Spleen (tissue), 11 donors: Measurements from ENCODE around the gene FHL2. TPM values are rescaled to one million over a fixed set of nuclear protein-coding genes. Genes with fewer than 3 reads are reported as not detected.

Experiments used
- DNase-seq: peaks from one replicate; pipeline ENCODE4 v3.0.0-alpha.2; 2020
- H3K27ac ChIP-seq, 8 donors: fragments of 200-600 bp; sonication (generic) in 7 of 8; 1 replicate in 4 of 8; 2 replicates in 4 of 8; pipeline versions ENCODE4 v1.5.0 to v1.8.0; 2016 to 2021; ENCODE audit warnings: inconsistent platforms in 4 of 8, mild to moderate bottlenecking in 4 of 8, moderate library complexity in 1 of 8
- H3K27me3 ChIP-seq, 7 donors: fragments of 200-600 bp; sonication (generic) in 6 of 7; replicated peaks in 1 of 7; 1 replicate in 4 of 7; 2 replicates in 3 of 7; pipeline versions ENCODE4 v1.5.0 to v1.8.0; 2016 to 2021; ENCODE audit warnings: inconsistent platforms in 3 of 7, mild to moderate bottlenecking in 1 of 7
- H3K36me3 ChIP-seq, 6 donors: fragments of 200-600 bp; sonication (generic) in 5 of 6; 1 replicate in 4 of 6; 2 replicates in 2 of 6; pipeline versions ENCODE4 v1.5.0 to v1.8.0; 2016 to 2021; ENCODE audit warnings: inconsistent platforms in 2 of 6
- H3K4me1 ChIP-seq, 6 donors: fragments of 200-600 bp; sonication (generic) in 5 of 6; 1 replicate in 3 of 6; 2 replicates in 3 of 6; pipeline versions ENCODE4 v1.5.0 to v1.8.0; 2016 to 2021; ENCODE audit warnings: inconsistent platforms in 3 of 6
- H3K4me3 ChIP-seq, 8 donors: fragments of 200-600 bp; sonication (generic) in 7 of 8; 1 replicate in 4 of 8; 2 replicates in 4 of 8; pipeline versions ENCODE4 v1.5.0 to v1.8.0; 2016 to 2021; ENCODE audit warnings: inconsistent platforms in 4 of 8, mild to moderate bottlenecking in 4 of 8, moderate library complexity in 2 of 8
- H3K9me3 ChIP-seq, 8 donors: fragments of 200-600 bp; sonication (generic) in 7 of 8; 1 replicate in 4 of 8; 2 replicates in 4 of 8; pipeline versions ENCODE4 v1.5.0 to v1.8.0; 2016 to 2021; ENCODE audit warnings: inconsistent platforms in 4 of 8
- POLR2A ChIP-seq, 3 donors: fragments of 450-650 bp; IDR thresholded peaks; one replicate each; pipeline ENCODE4 v1.5.1; 2017; ENCODE audit warnings: antibody characterized with exemption in 3 of 3, mild to moderate bottlenecking in 1 of 3
- POLR2AphosphoS5 ChIP-seq, 3 donors: sonication (generic); formaldehyde crosslinking; IDR thresholded peaks; one replicate each; pipeline ENCODE4 v1.5.1; 2017; ENCODE audit warnings: antibody characterized with exemption in 3 of 3
- WGBS, 5 donors: extraction: QIAGEN DNeasy Blood & Tissue Kit in 3 of 5; methylation state at CpG; one replicate each; pipeline versions ENCODE4 v1.1.5 to v1.1.7; 2013 to 2018; 5-methylcytosine and 5-hydroxymethylcytosine counted together
- intact Hi-C: fragments of 100-400 bp; cut with DNase I; formaldehyde crosslinking; loops from one replicate; pipeline ENCODE4 v1.15.0; 2023; ENCODE audit warnings: low total_unique reads
- polyA plus RNA-seq, 3 donors: library from polyadenylated mRNA; stranded (reverse); fragments of 200-250 nt; gene quantifications; one replicate each; pipeline ENCODE4 v1.2.1, GENCODE V29; 2013
- total RNA-seq, 7 donors: library from RNA; depleted of rRNA in 3 of 7; stranded (reverse); fragments of >200 nt in 3 of 7; fragmentation: NEBNext Ultra II Directional in 4 of 7; extraction: Animal tissue kit (Norgen Biotek cat#: 25700) in 4 of 7; gene quantifications; one replicate each; pipeline versions ENCODE4 v1.1.0 to v1.2.1, GENCODE V29; 2016 to 2021
- TF ChIP-seq, protein P1 (sequence below), 11 experiments: fragments of 200-600 bp in 7 of 11; fragments of 450-650 bp in 4 of 11; sonication (generic) in 4 of 11; IDR thresholded peaks in 8 of 11; conservative IDR thresholded peaks in 3 of 11; 1 replicate in 7 of 11; 2 replicates in 4 of 11; pipeline versions ENCODE4 v1.4.0 to v1.8.0; 2016 to 2021; ENCODE audit warnings: antibody characterized with exemption in 11 of 11, inconsistent platforms in 4 of 11, mild to moderate bottlenecking in 1 of 11
- donor health status: healthy with polysubstance abuse.
- donor health status: DM: no; HTN: no; CAD: no; lungs with moderate emphysema.
- donor health status: DM: no; HTN: no; CAD: no.
- donor health status: Bipolar disorder and iron deficiency.
- donor health status: healthy.
- donor health status: DM: no; HTN: no; CAD: no.
- donor health status: DM: yes; HTN: yes; CAD: no.

The FHL2 gene
- total and polyA plus RNA-seq, 10 donors = 6.8 to 27.4 (median 18.9) TPM

DNA sequence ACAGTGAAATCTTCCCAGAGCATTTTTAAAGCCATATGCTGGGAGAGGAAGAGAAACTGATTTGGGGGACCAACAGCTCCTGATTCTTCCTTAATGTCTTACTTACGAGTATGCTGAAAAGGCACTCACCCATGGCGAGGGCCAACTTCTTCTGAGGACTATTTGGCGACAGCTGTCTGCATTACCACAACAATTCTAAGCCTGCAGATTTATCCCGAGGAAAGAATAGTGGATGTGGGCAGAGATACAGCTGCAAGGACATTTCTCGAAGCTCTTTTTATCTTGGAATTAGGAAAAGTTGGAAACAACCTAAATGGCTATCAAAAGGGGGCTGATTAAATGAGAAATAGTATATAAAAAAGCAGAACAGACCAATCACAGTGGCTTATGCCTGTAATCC, 40.3 kb upstream of the FHL2 start:
- Histone ChIP-seq H3K36me3 (no peaks in the 10 kb centered on the region), H3K27ac (peak overlapping the region in 6 of 8 donors; percentile 14 to 72 (median 51)), H3K4me1 (peaks cover 0 to 19% (median 8%) of the 10 kb centered on the region in 6 donors), H3K4me3 (no peak overlapping the region), H3K9me3 (no peaks in the 10 kb centered on the region), H3K27me3 (peaks cover 0 to 12% (median 0%) of the 10 kb centered on the region in 7 donors)
- intact Hi-C loops = no loop called here
- no peak for DNase-seq
- 39 to 69% (median 57%) methylated on average over 5 of the region's 5 CpGs for WGBS, 5 donors
- TF ChIP-seq POLR2AphosphoS5 (IDR thresholded peaks at IDR 0.05) (no peak), POLR2A (IDR thresholded peaks at IDR 0.05) (no peak)
- TF ChIP-seq, protein P1, sequence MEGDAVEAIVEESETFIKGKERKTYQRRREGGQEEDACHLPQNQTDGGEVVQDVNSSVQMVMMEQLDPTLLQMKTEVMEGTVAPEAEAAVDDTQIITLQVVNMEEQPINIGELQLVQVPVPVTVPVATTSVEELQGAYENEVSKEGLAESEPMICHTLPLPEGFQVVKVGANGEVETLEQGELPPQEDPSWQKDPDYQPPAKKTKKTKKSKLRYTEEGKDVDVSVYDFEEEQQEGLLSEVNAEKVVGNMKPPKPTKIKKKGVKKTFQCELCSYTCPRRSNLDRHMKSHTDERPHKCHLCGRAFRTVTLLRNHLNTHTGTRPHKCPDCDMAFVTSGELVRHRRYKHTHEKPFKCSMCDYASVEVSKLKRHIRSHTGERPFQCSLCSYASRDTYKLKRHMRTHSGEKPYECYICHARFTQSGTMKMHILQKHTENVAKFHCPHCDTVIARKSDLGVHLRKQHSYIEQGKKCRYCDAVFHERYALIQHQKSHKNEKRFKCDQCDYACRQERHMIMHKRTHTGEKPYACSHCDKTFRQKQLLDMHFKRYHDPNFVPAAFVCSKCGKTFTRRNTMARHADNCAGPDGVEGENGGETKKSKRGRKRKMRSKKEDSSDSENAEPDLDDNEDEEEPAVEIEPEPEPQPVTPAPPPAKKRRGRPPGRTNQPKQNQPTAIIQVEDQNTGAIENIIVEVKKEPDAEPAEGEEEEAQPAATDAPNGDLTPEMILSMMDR (IDR thresholded peaks at IDR 0.05 in 8 of 11, conservative IDR thresholded peaks at IDR 0.05 in 3 of 11) = no peak

DNA sequence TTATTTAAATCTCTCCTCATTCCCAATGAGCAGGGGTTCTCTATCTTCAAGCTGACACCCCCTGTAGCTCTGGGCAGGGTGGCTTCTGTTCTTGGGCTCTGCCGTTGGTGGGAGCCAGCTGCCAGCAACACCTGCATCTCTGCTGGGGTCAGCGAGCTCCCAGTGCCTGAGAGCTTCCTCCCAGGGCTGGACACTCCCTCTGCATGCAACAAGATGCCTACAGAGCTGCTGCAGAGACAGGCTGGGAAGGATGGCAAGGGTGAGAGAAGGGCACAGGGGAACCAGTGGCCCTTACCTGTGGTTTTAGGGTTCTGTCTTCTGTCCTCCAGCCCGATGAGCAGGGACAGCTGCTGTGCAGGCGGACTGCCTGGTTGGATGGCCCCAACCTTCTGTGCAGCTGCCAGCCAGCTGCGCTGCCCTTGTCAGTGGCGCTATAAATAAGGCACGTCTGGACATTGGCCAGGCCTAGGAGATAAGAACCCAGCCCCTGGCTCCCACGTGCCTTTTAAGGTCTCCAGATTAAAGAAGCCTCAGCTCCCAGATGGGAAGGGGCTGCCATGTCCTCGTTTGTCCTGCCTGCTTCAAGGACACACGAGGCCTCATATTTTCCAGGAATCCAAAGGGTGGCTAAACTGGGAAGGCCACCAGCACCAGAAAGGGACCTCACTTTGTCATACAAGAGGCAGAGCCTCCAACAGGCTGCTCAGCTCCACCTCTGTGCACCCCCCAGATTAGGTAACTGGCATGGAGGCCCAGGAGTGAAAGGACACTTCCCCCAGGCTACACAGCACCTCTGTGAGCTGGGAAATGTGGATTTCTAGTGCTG, 39.5 kb upstream of the FHL2 start:
- H3K36me3 ChIP-seq = no peaks in the 10 kb centered on the region
- intact Hi-C loops = no loop called here
- H3K4me3 ChIP-seq = no peak overlapping the region
- H3K4me1 ChIP-seq = peaks cover 0 to 19% (median 8%) of the 10 kb centered on the region in 6 donors
- no peak for DNase-seq
- H3K27me3 ChIP-seq = peaks cover 0 to 12% (median 0%) of the 10 kb centered on the region in 7 donors
- WGBS, 5 donors = 45 to 60% (median 48%) methylated on average over 6 to 10 of the region's 10 CpGs
- TF ChIP-seq POLR2AphosphoS5 (IDR thresholded peaks at IDR 0.05) = peak in 2 of 3 donors; percentile 53 to 71
- TF ChIP-seq, protein P1 (IDR thresholded peaks at IDR 0.05 in 8 of 11, conservative IDR thresholded peaks at IDR 0.05 in 3 of 11) = no peak
- TF ChIP-seq POLR2A (IDR thresholded peaks at IDR 0.05) = no peak
- peak overlapping the region in 7 of 8 donors; percentile 14 to 72 (median 49) for H3K27ac ChIP-seq
- no peaks in the 10 kb centered on the region for H3K9me3 ChIP-seq

DNA sequence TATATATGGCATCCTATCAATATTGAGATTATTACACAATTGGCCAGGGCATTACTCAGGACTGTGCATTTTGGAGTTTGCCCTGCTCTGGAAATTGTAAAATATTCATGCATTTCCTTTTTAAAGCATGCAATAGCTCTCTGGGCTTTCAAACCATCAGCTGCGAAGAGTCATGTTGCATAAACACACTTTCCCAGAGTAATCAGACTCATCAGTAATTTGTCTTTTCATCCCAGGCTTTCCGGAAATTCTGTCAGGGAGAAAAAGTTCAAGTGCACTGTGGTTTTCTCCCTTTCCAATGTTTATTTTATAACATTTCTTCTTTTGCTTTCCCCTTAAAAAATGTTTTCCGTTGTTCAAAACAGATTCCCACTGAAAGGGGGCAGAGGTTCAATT, 38.9 kb upstream of the FHL2 start:
- no peaks in the 10 kb centered on the region for H3K36me3 ChIP-seq
- TF ChIP-seq POLR2A (IDR thresholded peaks at IDR 0.05) (no peak), POLR2AphosphoS5 (IDR thresholded peaks at IDR 0.05) (no peak)
- TF ChIP-seq, protein P1 (IDR thresholded peaks at IDR 0.05 in 8 of 11, conservative IDR thresholded peaks at IDR 0.05 in 3 of 11) = no peak
- H3K9me3 ChIP-seq = no peaks in the 10 kb centered on the region
- no peak overlapping the region for H3K4me3 ChIP-seq
- intact Hi-C loops = no loop called here
- peaks cover 0 to 12% (median 0%) of the 10 kb centered on the region in 7 donors for H3K27me3 ChIP-seq
- no peak for DNase-seq
- peak overlapping the region in 7 of 8 donors; percentile 14 to 72 (median 49) for H3K27ac ChIP-seq
- 61 to 72% (median 64%) methylated on average over 3 of the region's 3 CpGs for WGBS, 5 donors
- H3K4me1 ChIP-seq = peaks cover 0 to 19% (median 8%) of the 10 kb centered on the region in 6 donors

DNA sequence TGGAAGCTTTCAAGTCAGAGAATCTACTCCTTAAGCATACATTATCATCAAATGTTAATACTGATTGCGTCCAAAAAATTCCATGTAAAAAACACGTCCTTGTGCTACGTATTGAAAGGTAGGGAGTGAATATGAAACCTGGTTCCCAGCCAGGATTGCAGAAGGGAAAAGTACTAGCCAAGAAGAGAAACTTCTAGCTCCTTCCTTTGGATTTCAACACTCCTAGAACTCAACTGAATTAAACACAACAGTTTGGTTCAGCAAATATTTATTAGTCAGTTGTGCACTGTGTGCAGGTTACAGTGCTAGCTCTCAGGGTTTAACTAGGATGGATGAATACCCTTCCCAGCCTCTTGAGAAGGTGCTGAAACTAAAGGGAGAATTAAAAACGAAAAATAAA, 33.9 kb upstream of the FHL2 start:
- Histone ChIP-seq H3K27me3 (peaks cover 0 to 2% (median 0%) of the 10 kb centered on the region in 7 donors), H3K9me3 (no peaks in the 10 kb centered on the region), H3K4me1 (peaks cover 0 to 3% (median 0%) of the 10 kb centered on the region in 6 donors), H3K4me3 (no peak overlapping the region), H3K27ac (peak overlapping the region in 1 of 8 donors; percentile 22), H3K36me3 (no peaks in the 10 kb centered on the region)
- intact Hi-C loops = no loop called here
- WGBS, 5 donors = 56 to 81% (median 69%) methylated on average over 4 of the region's 4 CpGs
- no peak for DNase-seq
- no peak for TF ChIP-seq POLR2AphosphoS5 (IDR thresholded peaks at IDR 0.05)
- TF ChIP-seq, protein P1 (IDR thresholded peaks at IDR 0.05 in 8 of 11, conservative IDR thresholded peaks at IDR 0.05 in 3 of 11) = no peak
- no peak for TF ChIP-seq POLR2A (IDR thresholded peaks at IDR 0.05)
